Glutamatergic neuron (in vitro differentiated cells): ENCODE data around the gene SNX3. TPM values are rescaled to one million over a fixed set of nuclear protein-coding genes. Genes with fewer than 3 reads are reported as not detected.

Experiments
- DNase-seq: peaks from one replicate; pipeline ENCODE4 v3.0.0; 2022
- H3K27ac Mint-ChIP-seq: one replicate; pipeline ENCODE4 v1.8.0; 2020; ENCODE audit warnings: mild to moderate bottlenecking, mixed read lengths, inconsistent platforms; ENCODE audit not compliant: unreplicated experiment
- H3K27me3 Mint-ChIP-seq: one replicate; pipeline ENCODE4 v1.8.0; 2020; ENCODE audit warnings: mild to moderate bottlenecking, moderate library complexity, mixed read lengths, inconsistent platforms; ENCODE audit not compliant: unreplicated experiment
- H3K36me3 Mint-ChIP-seq: one replicate; pipeline ENCODE4 v1.8.0; 2020; ENCODE audit warnings: mild to moderate bottlenecking, mixed read lengths, inconsistent platforms; ENCODE audit not compliant: unreplicated experiment
- H3K4me1 Mint-ChIP-seq: one replicate; pipeline ENCODE4 v1.8.0; 2020; ENCODE audit warnings: mild to moderate bottlenecking, low read depth, mixed read lengths, inconsistent platforms; ENCODE audit not compliant: unreplicated experiment
- H3K4me3 Mint-ChIP-seq: one replicate; pipeline ENCODE4 v1.8.0; 2020; ENCODE audit warnings: mild to moderate bottlenecking, mixed read lengths, inconsistent platforms; ENCODE audit not compliant: unreplicated experiment
- H3K9me3 Mint-ChIP-seq: one replicate; pipeline ENCODE4 v1.8.0; 2020; ENCODE audit warnings: mild to moderate bottlenecking, moderate library complexity, mixed read lengths, inconsistent platforms; ENCODE audit not compliant: unreplicated experiment
- total RNA-seq: library from RNA; stranded (reverse); fragmentation: NEBNext Ultra II Directional; extraction: Animal tissue kit (Norgen Biotek cat#: 25700); gene quantifications from one replicate; pipeline ENCODE4 v1.2.1, GENCODE V29; 2021; ENCODE audit not compliant: unreplicated experiment
- TF ChIP-seq, protein P1 (sequence below): fragments of 200-600 bp; sonication (generic); IDR thresholded peaks from one replicate; pipeline ENCODE4 v1.5.0; 2021; ENCODE audit not compliant: partially characterized antibody, unreplicated experiment

SNX3 gene
- total RNA-seq, 1 donor from 2014 or later: 66.2 TPM

DNA sequence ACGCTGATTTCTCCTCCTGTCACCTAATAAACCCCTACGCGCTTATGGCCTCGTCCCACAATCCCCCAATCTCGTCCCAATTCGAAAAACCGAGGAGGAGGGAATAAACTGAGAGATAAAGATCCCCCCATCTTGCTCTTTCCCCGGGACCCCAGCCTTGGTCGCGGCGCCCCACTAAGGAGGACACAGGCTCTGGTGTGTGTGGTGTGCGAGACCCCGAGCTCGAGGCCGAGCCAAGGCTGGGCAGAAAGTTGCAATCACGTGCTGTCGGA, 96.4 kb downstream of the SNX3 start:
- H3K27ac Mint-ChIP-seq: no peak overlapping the region
- H3K9me3 Mint-ChIP-seq: peaks cover 12% of the 10 kb centered on the region
- H3K4me3 Mint-ChIP-seq: peak overlapping the region; percentile 75
- H3K27me3 Mint-ChIP-seq: peaks cover 43% of the 10 kb centered on the region
- H3K4me1 Mint-ChIP-seq: peaks cover 21% of the 10 kb centered on the region
- H3K36me3 Mint-ChIP-seq: no peaks in the 10 kb centered on the region
- TF ChIP-seq, protein P1, sequence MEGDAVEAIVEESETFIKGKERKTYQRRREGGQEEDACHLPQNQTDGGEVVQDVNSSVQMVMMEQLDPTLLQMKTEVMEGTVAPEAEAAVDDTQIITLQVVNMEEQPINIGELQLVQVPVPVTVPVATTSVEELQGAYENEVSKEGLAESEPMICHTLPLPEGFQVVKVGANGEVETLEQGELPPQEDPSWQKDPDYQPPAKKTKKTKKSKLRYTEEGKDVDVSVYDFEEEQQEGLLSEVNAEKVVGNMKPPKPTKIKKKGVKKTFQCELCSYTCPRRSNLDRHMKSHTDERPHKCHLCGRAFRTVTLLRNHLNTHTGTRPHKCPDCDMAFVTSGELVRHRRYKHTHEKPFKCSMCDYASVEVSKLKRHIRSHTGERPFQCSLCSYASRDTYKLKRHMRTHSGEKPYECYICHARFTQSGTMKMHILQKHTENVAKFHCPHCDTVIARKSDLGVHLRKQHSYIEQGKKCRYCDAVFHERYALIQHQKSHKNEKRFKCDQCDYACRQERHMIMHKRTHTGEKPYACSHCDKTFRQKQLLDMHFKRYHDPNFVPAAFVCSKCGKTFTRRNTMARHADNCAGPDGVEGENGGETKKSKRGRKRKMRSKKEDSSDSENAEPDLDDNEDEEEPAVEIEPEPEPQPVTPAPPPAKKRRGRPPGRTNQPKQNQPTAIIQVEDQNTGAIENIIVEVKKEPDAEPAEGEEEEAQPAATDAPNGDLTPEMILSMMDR: no peak
- no peak for DNase-seq

DNA sequence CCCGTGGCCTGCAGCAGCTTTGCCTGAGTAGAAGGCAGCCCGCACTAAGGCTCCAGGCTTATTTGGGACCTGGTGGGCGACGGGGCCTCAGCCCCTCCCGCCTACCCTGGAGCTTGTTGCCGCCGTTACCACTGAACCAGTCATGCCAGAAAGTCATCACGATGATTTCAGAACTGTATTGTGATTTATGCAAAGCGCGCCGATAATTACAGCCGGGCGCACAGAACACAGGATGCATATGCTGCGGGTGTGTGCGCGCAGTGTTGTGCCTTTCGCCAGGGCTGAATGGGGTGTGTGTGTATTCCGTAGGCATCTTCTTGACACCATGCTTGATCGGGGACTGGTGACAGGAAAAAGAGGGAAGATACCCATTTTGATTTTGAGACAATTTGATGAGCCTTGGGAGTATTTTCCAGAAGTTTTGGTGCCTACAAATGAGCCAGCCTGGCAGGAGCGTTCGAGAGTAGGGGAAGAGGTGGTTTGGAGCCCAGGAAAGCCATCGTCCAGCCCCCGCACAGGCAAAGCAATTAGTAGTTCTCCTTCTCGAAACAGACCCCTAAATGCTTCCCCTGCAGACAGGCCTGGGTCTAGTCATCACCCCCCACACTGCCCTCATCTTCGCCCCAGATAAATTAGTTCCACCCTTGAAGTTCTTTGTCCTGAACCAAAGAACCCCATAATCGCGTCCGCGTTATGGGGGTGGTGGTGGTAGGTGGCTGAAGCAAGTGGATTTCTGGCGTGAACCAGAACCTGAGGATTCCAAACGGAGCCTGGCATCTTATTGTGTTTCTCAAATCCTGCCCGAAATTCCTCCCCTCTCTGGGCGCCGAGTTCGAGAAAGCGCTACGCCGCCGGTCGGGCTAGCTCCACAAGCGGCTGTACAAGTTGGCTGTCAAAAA, 96.9 kb downstream of the SNX3 start:
- DNase-seq: no peak
- peaks cover 39% of the 10 kb centered on the region for H3K27me3 Mint-ChIP-seq
- peaks cover 21% of the 10 kb centered on the region for H3K4me1 Mint-ChIP-seq
- peaks cover 12% of the 10 kb centered on the region for H3K9me3 Mint-ChIP-seq
- H3K27ac Mint-ChIP-seq: no peak overlapping the region
- no peaks in the 10 kb centered on the region for H3K36me3 Mint-ChIP-seq
- TF ChIP-seq, protein P1: no peak
- H3K4me3 Mint-ChIP-seq: peak overlapping the region; percentile 75

DNA sequence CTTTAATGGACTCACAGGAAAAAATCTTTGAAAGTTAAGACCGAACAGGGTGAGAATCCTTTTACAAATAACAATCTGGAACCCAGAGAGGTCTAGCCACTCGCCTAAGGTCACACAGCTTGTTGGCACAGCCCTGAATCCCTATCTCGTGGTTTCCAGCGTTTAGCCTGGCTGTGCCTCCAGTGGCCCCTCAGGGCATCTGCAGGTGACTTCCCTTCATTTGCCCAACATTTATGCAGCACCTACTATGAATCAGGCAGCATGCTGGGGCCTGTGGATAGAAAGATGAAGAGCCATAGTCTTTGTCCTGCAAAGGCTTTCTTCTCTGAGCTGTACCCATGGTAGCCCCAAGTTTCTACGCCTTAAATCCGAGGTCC, 97.6 kb downstream of the SNX3 start:
- H3K4me1 Mint-ChIP-seq: peaks cover 22% of the 10 kb centered on the region
- DNase-seq: no peak
- H3K27ac Mint-ChIP-seq: no peak overlapping the region
- H3K9me3 Mint-ChIP-seq: peaks cover 14% of the 10 kb centered on the region
- H3K27me3 Mint-ChIP-seq: peaks cover 45% of the 10 kb centered on the region
- H3K4me3 Mint-ChIP-seq: peak overlapping the region; percentile 75
- H3K36me3 Mint-ChIP-seq: peaks cover under 1% of the 10 kb centered on the region
- TF ChIP-seq, protein P1: no peak

DNA sequence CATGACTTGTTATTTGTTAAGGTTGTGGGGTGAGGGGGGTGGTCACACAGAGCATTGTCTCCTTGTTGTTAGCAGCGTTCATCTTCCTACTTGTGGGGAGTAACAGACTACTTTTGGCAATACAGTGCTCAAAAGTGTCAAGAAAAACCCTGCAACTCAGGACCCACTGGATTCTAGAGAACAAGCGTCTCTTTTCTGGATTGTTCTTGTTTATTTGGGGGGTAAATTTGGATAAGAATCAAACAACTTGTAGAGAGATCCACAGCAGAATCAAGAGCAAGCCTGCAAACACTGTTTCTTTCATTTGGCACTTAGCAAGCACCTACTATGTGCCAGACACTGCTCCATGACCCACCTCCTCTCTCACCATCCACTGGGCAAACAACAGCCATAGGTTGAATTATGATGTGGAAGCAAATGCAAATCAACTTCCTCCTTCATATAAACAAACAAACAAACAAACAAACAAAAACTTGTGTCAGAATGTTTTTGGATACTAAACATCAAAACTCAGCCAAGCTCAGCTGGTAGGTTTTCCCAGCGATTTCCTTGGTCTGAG, 99.0 kb downstream of the SNX3 start:
- H3K9me3 Mint-ChIP-seq: peaks cover 16% of the 10 kb centered on the region

More for the DNA sequence above, 99.0 kb downstream of the SNX3 start:
- Mint-ChIP-seq H3K27ac (no peak overlapping the region), H3K4me1 (peaks cover 18% of the 10 kb centered on the region), H3K36me3 (peaks cover 4% of the 10 kb centered on the region), H3K4me3 (no peak overlapping the region), H3K27me3 (peaks cover 43% of the 10 kb centered on the region)
- TF ChIP-seq, protein P1: no peak
- DNase-seq: no peak

Other genes starting within 250 kb of the SNX3 start
- 47.7 TPM for gene OSTM1, start 186.3 kb downstream of the SNX3 start, total RNA-seq
- gene NR2E1, start 95.0 kb downstream of the SNX3 start, total RNA-seq: not detected
- gene AFG1L, start 34.0 kb upstream of the SNX3 start, total RNA-seq: 9.4 TPM